Left lung (tissue), 10 donors: ENCODE results near the gene HPSE2. TPM values are rescaled to one million over a fixed set of nuclear protein-coding genes. Genes with fewer than 3 reads are reported as not detected.

Experiments used
- ATAC-seq: fragments of 200-7000 bp; cut with Tn5 transposase; one replicate; pipeline ENCODE4 v1.9.1; 2020; ENCODE audit warnings: moderate library complexity
- DNase-seq, 4 donors: peaks; one replicate each; pipeline ENCODE4 v3.0.0-alpha.2; 2013 to 2020
- H3K27ac ChIP-seq, 2 donors: fragments of 200-600 bp; sonication (generic) in 1 of 2; one replicate each; pipeline versions ENCODE4 v1.5.0 to v1.8.0; 2020 to 2021
- H3K27me3 ChIP-seq, 2 donors: fragments of 200-600 bp; sonication (generic) in 1 of 2; one replicate each; pipeline versions ENCODE4 v1.5.0 to v1.8.0; 2020 to 2021
- H3K36me3 ChIP-seq, 2 donors: fragments of 200-600 bp; sonication (generic) in 1 of 2; one replicate each; pipeline versions ENCODE4 v1.5.0 to v1.8.0; 2020 to 2021
- H3K4me1 ChIP-seq, 2 donors: fragments of 200-600 bp; one replicate each; pipeline ENCODE4 v1.8.0; 2021
- H3K4me3 ChIP-seq, 2 donors: fragments of 200-600 bp; sonication (generic) in 1 of 2; one replicate each; pipeline versions ENCODE4 v1.5.0 to v1.8.0; 2020 to 2021; ENCODE audit warnings: mild to moderate bottlenecking in 1 of 2
- H3K9me3 ChIP-seq, 2 donors: fragments of 200-600 bp; sonication (generic) in 1 of 2; one replicate each; pipeline versions ENCODE4 v1.5.0 to v1.8.0; 2020 to 2021
- intact Hi-C, 2 donors: fragments of 100-400 bp; cut with DNase I; formaldehyde crosslinking; loops; one replicate each; pipeline versions ENCODE4 v1.11.2 to v1.14.2; 2022
- polyA plus RNA-seq, 6 donors: library from polyadenylated mRNA; unstranded; fragments of 120-200 nt; gene quantifications; one replicate each; pipeline ENCODE4 v1.2.1, GENCODE V29; 2013; ENCODE audit not compliant: insufficient read length in 6 of 6
- total RNA-seq, 2 donors: library from RNA; stranded (reverse); fragmentation: NEBNext Ultra II Directional; extraction: Animal tissue kit (Norgen Biotek cat#: 25700); gene quantifications; one replicate each; pipeline ENCODE4 v1.2.1, GENCODE V29; 2021
- TF ChIP-seq, protein P1 (sequence below), 2 donors: fragments of 200-600 bp; sonication (generic) in 1 of 2; IDR thresholded peaks; one replicate each; pipeline versions ENCODE4 v1.5.0 to v1.8.0; 2021; ENCODE audit warnings: antibody characterized with exemption in 2 of 2
- donor health status: DM: no; HTN: yes; CAD: no.
- donor health status: DM: no; HTN: no; CAD: no.

HPSE2 gene
- total and polyA plus RNA-seq, 8 donors, result 0.50 to 20.4 (median 12.1) TPM

DNA sequence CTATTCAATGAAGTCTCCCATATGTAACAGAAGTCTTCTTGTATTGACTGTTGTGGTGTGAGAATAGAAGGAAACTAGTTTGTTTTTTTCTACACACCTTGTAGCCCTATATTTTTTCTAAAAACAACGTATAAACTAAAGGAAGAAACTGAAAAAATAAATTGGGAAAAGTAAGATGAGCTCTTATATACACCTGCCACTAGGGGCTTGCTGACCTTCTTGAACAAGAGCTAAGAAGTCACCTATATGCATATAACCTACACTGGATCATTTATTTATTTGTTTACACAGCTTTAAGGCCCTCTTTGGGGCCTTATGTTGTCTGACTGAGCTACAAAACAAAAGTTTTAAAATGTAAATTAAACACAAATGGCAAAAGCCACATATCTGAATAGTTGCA lies 383.0 kb downstream of the HPSE2 start:
- no peak for ATAC-seq
- Histone ChIP-seq H3K36me3 (no peaks in the 10 kb centered on the region), H3K27me3 (no peaks in the 10 kb centered on the region), H3K4me3 (no peak overlapping the region), H3K9me3 (no peaks in the 10 kb centered on the region), H3K27ac (no peak overlapping the region), H3K4me1 (no peaks in the 10 kb centered on the region)
- no peak for DNase-seq
- intact Hi-C loops, result no loop called here
- TF ChIP-seq, protein P1, sequence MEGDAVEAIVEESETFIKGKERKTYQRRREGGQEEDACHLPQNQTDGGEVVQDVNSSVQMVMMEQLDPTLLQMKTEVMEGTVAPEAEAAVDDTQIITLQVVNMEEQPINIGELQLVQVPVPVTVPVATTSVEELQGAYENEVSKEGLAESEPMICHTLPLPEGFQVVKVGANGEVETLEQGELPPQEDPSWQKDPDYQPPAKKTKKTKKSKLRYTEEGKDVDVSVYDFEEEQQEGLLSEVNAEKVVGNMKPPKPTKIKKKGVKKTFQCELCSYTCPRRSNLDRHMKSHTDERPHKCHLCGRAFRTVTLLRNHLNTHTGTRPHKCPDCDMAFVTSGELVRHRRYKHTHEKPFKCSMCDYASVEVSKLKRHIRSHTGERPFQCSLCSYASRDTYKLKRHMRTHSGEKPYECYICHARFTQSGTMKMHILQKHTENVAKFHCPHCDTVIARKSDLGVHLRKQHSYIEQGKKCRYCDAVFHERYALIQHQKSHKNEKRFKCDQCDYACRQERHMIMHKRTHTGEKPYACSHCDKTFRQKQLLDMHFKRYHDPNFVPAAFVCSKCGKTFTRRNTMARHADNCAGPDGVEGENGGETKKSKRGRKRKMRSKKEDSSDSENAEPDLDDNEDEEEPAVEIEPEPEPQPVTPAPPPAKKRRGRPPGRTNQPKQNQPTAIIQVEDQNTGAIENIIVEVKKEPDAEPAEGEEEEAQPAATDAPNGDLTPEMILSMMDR (IDR thresholded peaks at IDR 0.05), result no peak

DNA sequence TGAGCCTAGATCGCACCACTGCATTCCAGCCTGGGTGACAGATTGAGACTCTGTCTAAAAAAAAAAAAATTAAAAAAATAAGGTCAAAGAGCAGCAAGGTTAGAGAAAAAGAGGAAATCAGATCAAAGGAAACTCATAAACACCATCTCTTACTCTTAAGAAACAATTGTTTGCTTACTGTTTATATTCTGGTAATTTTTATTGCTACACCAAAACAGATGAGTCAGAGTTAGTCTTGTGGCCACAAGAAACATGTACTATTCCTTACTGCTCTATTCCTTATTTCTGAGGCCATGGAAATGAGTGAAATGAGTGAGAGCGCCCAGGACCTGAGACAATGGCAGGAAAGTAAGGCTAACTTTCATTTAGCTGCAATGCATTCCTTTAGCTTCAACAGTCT lies 387.3 kb downstream of the HPSE2 start:
- no peak overlapping the region for H3K4me3 ChIP-seq
- no peaks in the 10 kb centered on the region for H3K36me3 ChIP-seq
- H3K4me1 ChIP-seq, result no peaks in the 10 kb centered on the region
- ATAC-seq (no peak), DNase-seq (no peak)
- intact Hi-C loops, result no loop called here
- H3K27me3 ChIP-seq, result no peaks in the 10 kb centered on the region
- TF ChIP-seq, protein P1 (IDR thresholded peaks at IDR 0.05), result no peak
- H3K27ac ChIP-seq, result no peak overlapping the region
- no peaks in the 10 kb centered on the region for H3K9me3 ChIP-seq

DNA sequence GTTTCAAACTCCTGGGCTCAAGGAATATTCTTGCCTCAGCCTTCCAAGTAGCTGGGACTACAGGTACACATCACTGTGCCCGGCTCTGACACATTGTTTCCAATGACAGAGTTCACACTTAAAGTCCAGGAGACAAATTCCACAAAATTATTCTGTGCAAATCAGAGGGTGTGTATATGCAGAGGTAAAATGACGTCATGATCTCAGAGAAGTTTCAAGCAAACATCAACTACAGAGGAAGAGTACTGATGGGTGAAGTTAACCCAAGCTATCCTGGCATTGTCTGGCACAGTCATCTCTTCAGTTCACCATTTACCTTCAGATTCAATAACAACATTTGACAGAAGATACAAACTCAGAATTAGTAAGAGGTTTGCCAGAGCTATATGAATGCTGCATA lies 388.9 kb downstream of the HPSE2 start:
- H3K4me1 ChIP-seq, result no peaks in the 10 kb centered on the region
- no peaks in the 10 kb centered on the region for H3K36me3 ChIP-seq
- no peak overlapping the region for H3K4me3 ChIP-seq
- DNase-seq (no peak), ATAC-seq (no peak)
- no peaks in the 10 kb centered on the region for H3K27me3 ChIP-seq
- H3K27ac ChIP-seq, result no peak overlapping the region
- TF ChIP-seq, protein P1 (IDR thresholded peaks at IDR 0.05), result no peak
- intact Hi-C loops, result no loop called here
- no peaks in the 10 kb centered on the region for H3K9me3 ChIP-seq

DNA sequence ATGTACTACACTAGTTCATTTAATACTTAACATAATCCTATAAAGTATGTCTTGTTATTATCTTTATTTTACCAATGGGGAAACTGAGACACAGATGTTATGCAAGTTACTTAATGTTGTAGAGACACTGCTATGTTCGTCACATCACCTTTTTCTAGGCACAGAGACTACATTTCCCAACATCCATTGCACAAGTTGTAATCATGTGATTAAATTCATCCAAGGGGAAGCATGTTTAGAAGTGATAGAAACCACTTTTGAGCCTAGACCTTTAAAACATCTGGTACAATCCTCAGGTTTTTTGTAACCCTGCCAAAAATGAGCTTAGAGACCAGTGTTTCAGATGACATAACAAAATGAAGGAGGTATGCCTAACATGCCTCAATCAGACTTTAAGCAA lies 402.1 kb downstream of the HPSE2 start:
- no peaks in the 10 kb centered on the region for H3K4me1 ChIP-seq
- intact Hi-C loops, result no loop called here
- no peaks in the 10 kb centered on the region for H3K27me3 ChIP-seq
- no peak for ATAC-seq
- no peak for DNase-seq
- no peaks in the 10 kb centered on the region for H3K9me3 ChIP-seq
- no peak overlapping the region for H3K4me3 ChIP-seq
- TF ChIP-seq, protein P1 (IDR thresholded peaks at IDR 0.05), result no peak
- no peak overlapping the region for H3K27ac ChIP-seq
- no peaks in the 10 kb centered on the region for H3K36me3 ChIP-seq

DNA sequence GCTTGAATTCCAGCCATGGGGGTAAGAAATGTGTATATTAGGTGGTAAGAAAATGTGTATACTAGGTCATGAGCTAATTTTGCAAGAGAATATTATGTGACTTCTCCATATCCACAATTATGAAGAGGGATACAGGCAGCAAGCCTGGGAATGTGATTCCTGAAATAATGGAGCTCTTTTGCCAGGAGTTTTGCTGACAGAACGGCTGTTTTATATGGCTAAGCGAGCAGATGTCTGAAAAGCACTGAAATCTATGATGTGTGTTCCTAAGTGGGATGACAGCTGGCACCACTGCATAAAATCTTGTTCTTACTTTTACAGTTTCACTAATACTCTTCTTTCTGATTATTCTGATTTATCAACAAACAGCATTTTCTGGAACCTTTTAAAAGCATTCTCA lies 402.9 kb downstream of the HPSE2 start:
- TF ChIP-seq, protein P1 (IDR thresholded peaks at IDR 0.05), result no peak
- Histone ChIP-seq H3K4me3 (no peak overlapping the region), H3K27me3 (no peaks in the 10 kb centered on the region), H3K36me3 (no peaks in the 10 kb centered on the region), H3K27ac (no peak overlapping the region), H3K4me1 (no peaks in the 10 kb centered on the region), H3K9me3 (no peaks in the 10 kb centered on the region)
- ATAC-seq, result no peak
- intact Hi-C loops, result no loop called here
- DNase-seq, result peak in 2 of 4 donors; percentile 68 to 76
